Measurements from ENCODE around the gene HDGFL2. TPM values are rescaled to one million over a fixed set of nuclear protein-coding genes. Genes with fewer than 3 reads are reported as not detected.
A peak's percentile ranks its signal among the peaks of the same experiment; 100 is the strongest.
"Not testable (repeated sequence)": the region's sequence is repeated elsewhere in the genome, so short reads cannot be mapped to it uniquely, and the experiment has no call there.

The HDGFL2 gene
- total and polyA plus RNA-seq, 7 experiments from 2014 or later, result 14.0 to 64.6 (median 31.5) TPM

DNA sequence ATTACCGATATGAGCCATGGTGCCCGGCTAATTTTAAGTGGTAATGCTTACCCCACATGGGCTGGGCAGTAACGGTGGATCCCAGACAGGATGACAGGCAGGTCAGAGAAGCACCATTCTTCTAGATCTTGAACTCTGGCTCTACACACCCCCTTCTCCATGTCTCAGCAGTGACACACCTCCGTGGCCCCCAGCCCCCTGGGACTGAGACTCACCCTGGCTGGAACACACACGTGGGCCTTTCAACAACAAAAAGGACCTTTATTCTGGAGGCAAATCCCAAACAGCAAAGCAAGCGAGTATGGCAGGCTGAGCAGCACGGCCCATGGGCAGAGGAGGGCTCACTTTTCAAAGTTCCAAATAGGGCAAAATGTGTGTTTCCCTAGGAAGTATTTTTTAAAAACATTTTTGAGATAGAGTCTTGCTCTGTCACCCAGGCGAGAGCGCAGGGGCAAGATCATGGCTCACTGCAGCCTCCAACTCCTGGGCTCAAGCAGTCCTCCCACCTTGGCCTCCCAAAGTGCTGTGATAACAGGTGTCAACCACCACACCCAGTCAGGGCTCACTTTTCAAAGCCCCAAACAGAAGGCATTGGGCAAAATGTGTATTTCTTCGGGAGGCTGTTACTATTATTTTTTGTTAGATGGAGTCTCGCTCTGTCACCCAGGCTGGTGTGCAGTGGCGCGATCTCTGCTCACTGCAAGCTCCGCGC is 50.4 kb downstream of the HDGFL2 start:
- intact Hi-C loops (cut with micrococcal nuclease), result no loop called here
- Mint-ChIP-seq H3K4me3 (no peak overlapping the region), H3K27ac (no peak overlapping the region), H3K36me3 (no peaks in the 10 kb centered on the region), H3K4me1 (peaks cover 0 to 2% (median 0%) of the 10 kb centered on the region in 7 donors), H3K9me3 (no peaks in the 10 kb centered on the region), H3K27me3 (peaks cover 0 to 5% (median 0%) of the 10 kb centered on the region in 5 donors)
- CTCF ChIA-PET, result no interaction called here
- Histone ChIP-seq H3K9me3 (ENCODE audit: control insufficient read depth in 2 of 3, low read length in 3 of 3) (no peaks in the 10 kb centered on the region), H3K27ac (ENCODE audit: low read depth, low read length) (no peak overlapping the region), H3K27me3 (ENCODE audit: control insufficient read depth in 2 of 2, insufficient read depth in 2 of 2, low read length in 2 of 2) (no peaks in the 10 kb centered on the region), H3K4me1 (ENCODE audit: control insufficient read depth in 2 of 2, insufficient read depth in 2 of 2, low read length in 2 of 2) (no peaks in the 10 kb centered on the region), H3K36me3 (ENCODE audit: control insufficient read depth in 2 of 3, insufficient read depth in 3 of 3, low read length in 3 of 3) (no peaks in the 10 kb centered on the region), H3K4me3 (ENCODE audit: low read length) (no peak overlapping the region)
- DNase-seq (no peak), ATAC-seq (no peak)
- POLR2A ChIA-PET, result no interaction called here

DNA sequence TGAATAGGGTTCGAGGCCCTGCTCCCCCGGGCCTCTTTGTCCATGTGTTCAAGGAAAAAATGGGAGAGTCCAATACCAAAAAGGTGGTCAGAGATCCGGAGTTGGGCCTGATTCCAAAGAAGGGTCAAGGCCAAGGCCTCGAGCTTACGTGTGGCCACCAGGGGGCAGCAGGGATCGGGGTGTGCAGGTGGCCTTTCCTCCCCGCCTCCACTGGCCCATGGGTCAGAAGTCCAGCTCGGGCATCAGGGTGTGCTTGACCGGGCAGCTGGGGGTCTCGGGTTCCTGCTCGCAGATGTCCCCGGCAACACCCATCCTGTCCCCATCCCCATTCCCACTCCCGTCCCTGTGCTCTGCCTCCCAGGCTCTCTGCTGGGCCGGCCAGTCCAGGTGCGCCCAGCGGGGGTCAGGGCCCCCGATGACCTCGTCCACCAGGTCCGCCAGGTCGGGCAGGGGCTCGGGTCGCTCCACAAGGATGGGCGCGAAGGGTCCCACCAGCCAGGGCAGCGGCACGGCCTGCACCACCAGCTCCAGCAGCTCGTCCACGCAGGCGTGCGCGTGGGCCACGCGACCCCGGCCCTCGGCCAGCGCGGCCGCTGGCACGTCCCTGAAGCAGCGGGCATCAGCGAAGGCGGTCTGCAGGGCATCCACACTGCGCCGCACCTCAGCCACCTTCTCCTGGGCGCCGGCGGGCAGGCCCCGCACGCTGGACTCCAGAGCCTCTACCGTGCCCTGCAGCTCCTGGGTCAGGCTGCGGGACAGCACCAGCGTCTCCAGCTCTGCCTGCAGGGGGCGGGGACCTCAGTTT is 51.4 kb downstream of the HDGFL2 start:
- no peaks in the 10 kb centered on the region for H3K9me3 Mint-ChIP-seq
- CTCF ChIA-PET, result interaction anchor here (1.0 kb wide), 1 partner anchor 21 kb away, joined by 3 read pairs; no protein-coding TSS in a partner anchor
- Histone ChIP-seq H3K4me3 (ENCODE audit: low read length) (no peak overlapping the region), H3K27ac (ENCODE audit: low read depth, low read length) (no peak overlapping the region), H3K27me3 (ENCODE audit: control insufficient read depth in 2 of 2, insufficient read depth in 2 of 2, low read length in 2 of 2) (no peaks in the 10 kb centered on the region), H3K36me3 (ENCODE audit: control insufficient read depth in 2 of 3, insufficient read depth in 3 of 3, low read length in 3 of 3) (no peaks in the 10 kb centered on the region), H3K9me3 (ENCODE audit: control insufficient read depth in 2 of 3, low read length in 3 of 3) (no peaks in the 10 kb centered on the region), H3K4me1 (ENCODE audit: control insufficient read depth in 2 of 2, insufficient read depth in 2 of 2, low read length in 2 of 2) (no peaks in the 10 kb centered on the region)
- H3K4me1 Mint-ChIP-seq, result peaks cover 0 to 2% (median 0%) of the 10 kb centered on the region in 7 donors
- H3K27me3 Mint-ChIP-seq, result peaks cover 0 to 5% (median 0%) of the 10 kb centered on the region in 5 donors
- POLR2A ChIA-PET, result interaction anchor here (0.6 kb wide), 1 partner anchor 9 kb away, joined by 3 read pairs; no protein-coding TSS in a partner anchor
- intact Hi-C loops (cut with micrococcal nuclease), result no loop called here
- DNase-seq (peak in 1 of 9 donors; percentile 52), ATAC-seq (peak; percentile 51)
- no peak overlapping the region for H3K27ac Mint-ChIP-seq
- no peak overlapping the region for H3K4me3 Mint-ChIP-seq
- H3K36me3 Mint-ChIP-seq, result no peaks in the 10 kb centered on the region

DNA sequence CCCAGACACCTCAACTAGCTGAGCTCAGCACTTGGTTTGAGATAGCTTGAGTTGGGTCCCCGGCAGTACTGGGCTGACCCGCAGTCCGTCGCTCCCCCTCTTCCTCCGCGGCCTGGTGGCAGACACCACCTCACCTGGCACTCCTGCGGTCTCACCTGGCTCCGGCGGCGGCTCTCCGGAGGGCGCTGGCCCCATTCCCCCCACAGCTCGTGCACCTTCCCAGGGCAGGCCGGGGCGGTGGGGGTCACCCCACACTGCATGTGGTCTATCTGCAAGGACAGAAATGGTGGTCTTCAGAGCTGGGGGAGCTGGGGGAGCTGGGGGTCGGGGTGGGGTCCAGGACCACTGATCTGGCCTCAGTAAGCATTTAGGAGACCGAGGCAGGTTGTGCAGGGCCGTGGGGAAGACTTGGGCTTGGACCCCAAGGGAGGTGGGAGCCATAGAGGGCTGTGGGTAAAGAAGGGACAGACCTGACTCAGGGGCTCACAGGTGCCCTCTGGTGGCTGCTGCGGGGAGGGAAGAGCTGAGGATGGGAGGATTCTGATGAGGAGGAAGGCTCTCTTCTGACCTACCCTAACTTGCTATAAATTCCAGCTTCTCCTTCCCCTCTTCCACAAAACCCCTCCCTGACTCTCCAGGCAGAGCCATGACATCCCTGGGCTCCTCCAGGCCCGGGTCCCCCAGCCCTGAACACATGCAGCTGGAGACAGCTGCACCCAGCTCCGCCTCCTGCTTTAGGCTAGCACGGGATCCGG is 52.9 kb downstream of the HDGFL2 start:
- H3K27ac Mint-ChIP-seq, result no peak overlapping the region
- H3K27ac ChIP-seq (ENCODE audit: low read depth, low read length), result no peak overlapping the region
- no peaks in the 10 kb centered on the region for H3K9me3 Mint-ChIP-seq
- POLR2A ChIA-PET, result no interaction called here
- ATAC-seq, result peak; percentile 77
- H3K4me3 Mint-ChIP-seq, result no peak overlapping the region
- intact Hi-C loops (cut with micrococcal nuclease), result loop anchor here (1.0 kb wide), 2 partner anchors 125 to 258 kb away; partner anchors contain the start of gene SH3GL1 (in 1 of the 2)
- peaks cover 0 to 4% (median 0%) of the 10 kb centered on the region in 5 donors for H3K27me3 Mint-ChIP-seq
- DNase-seq, result peak; percentile 19 to 70 (median 59)
- no peaks in the 10 kb centered on the region for H3K4me1 Mint-ChIP-seq
- no peaks in the 10 kb centered on the region for H3K36me3 ChIP-seq (ENCODE audit: control insufficient read depth in 2 of 3, insufficient read depth in 3 of 3, low read length in 3 of 3)
- no peaks in the 10 kb centered on the region for H3K36me3 Mint-ChIP-seq
- H3K4me3 ChIP-seq (ENCODE audit: low read length), result no peak overlapping the region
- H3K4me1 ChIP-seq (ENCODE audit: control insufficient read depth in 2 of 2, insufficient read depth in 2 of 2, low read length in 2 of 2), result no peaks in the 10 kb centered on the region
- CTCF ChIA-PET, result interaction anchor here (0.5 to 1.3 kb wide), 8 partner anchors 8 to 1422 kb away, joined by 3 to 8 read pairs (median 4); partner anchors contain the start of gene YJU2
- no peaks in the 10 kb centered on the region for H3K27me3 ChIP-seq (ENCODE audit: control insufficient read depth in 2 of 2, insufficient read depth in 2 of 2, low read length in 2 of 2)
- H3K9me3 ChIP-seq (ENCODE audit: control insufficient read depth in 2 of 3, low read length in 3 of 3), result no peaks in the 10 kb centered on the region

DNA sequence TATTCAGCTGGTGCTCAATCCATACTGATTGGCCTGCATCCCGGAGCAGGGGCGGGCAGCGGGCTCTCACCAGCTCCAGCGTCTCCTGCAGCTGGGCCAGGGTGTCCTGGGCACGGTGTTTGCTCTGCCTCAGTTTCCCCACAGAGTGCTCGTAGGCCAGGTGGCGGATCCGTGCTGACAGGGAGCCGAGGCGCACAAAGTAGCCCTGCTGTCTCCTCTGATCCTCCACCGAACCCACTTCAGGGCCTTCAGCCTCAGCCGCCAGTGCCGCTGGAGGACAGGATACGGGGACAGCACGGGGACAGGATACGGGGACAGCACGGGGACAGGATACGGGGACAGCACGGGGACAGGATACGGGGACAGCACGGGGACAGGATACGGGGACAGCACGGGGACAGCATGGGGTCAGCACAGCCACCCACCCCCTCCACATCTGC is 53.5 kb downstream of the HDGFL2 start:
- POLR2A ChIA-PET, result no interaction called here

DNA sequence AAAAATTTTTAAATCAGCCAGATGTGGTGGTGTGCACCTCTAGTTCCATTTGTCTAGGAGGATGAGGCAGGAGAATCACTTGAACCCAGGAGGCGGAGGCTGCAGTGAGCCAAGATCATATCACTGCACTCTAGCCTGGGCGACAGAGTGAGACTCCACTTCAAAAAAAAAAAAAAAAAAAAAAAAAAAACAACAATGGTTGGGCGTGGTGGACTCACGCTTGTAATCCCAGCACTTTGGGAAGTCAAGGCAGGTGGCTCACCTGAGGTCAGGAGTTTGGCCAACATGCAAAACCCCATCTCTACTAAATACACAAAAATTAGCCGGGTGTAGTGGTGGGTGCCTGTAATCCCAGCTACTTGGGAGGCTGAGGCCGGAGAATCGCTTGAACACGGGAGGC is 55.3 kb downstream of the HDGFL2 start:
- ChIA-PET POLR2A (interaction anchor here (0.7 kb wide), 1 partner anchor 22 kb away, joined by 4 read pairs; no protein-coding TSS in a partner anchor), CTCF (interaction anchor here (0.6 to 1.5 kb wide), 2 partner anchors 20 to 101 kb away, joined by 3 read pairs; no protein-coding TSS in a partner anchor)
- not testable (repeated sequence) for H3K27me3 Mint-ChIP-seq

More for the DNA sequence above, 53.5 kb downstream of the HDGFL2 start:
- ATAC-seq (no peak), DNase-seq (no peak)
- CTCF ChIA-PET, result interaction anchor here (0.5 to 1.3 kb wide), 6 partner anchors 9 to 1422 kb away, joined by 3 to 8 read pairs (median 5); partner anchors contain the start of gene YJU2
- Histone ChIP-seq H3K4me1 (ENCODE audit: control insufficient read depth in 2 of 2, insufficient read depth in 2 of 2, low read length in 2 of 2) (no peaks in the 10 kb centered on the region), H3K36me3 (ENCODE audit: control insufficient read depth in 2 of 3, insufficient read depth in 3 of 3, low read length in 3 of 3) (no peaks in the 10 kb centered on the region), H3K4me3 (ENCODE audit: low read length) (no peak overlapping the region), H3K27ac (ENCODE audit: low read depth, low read length) (no peak overlapping the region), H3K9me3 (ENCODE audit: control insufficient read depth in 2 of 3, low read length in 3 of 3) (no peaks in the 10 kb centered on the region), H3K27me3 (ENCODE audit: control insufficient read depth in 2 of 2, insufficient read depth in 2 of 2, low read length in 2 of 2) (no peaks in the 10 kb centered on the region)
- no peaks in the 10 kb centered on the region for H3K36me3 Mint-ChIP-seq
- no peaks in the 10 kb centered on the region for H3K4me1 Mint-ChIP-seq
- H3K27me3 Mint-ChIP-seq, result peaks cover 0 to 7% (median 0%) of the 10 kb centered on the region in 5 donors
- no peak overlapping the region for H3K27ac Mint-ChIP-seq
- no peak overlapping the region for H3K4me3 Mint-ChIP-seq
- intact Hi-C loops (cut with micrococcal nuclease), result loop anchor here (1.0 kb wide), 2 partner anchors 125 to 258 kb away; partner anchors contain the start of gene SH3GL1 (in 1 of the 2)
- H3K9me3 Mint-ChIP-seq, result no peaks in the 10 kb centered on the region

DNA sequence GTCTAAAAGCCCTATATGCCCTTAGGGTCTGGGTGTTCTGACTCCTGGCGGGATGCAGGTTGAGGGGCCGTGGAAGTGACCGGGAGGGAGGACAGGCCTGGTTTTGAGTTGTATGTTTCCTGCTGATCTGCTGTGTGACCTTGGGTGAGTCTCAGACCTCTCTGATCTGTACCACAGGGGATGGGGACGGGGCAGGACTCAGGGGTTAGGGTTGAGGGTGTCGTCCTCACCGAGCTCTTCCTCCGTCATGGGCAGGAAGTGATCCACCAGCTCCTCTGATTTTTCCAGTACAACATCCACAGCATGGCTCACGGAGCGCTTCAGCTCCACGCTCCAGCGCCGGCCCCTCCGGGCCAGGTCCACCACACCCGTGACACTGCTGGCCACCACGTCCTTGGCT is 56.7 kb downstream of the HDGFL2 start:
- no peak overlapping the region for H3K27ac Mint-ChIP-seq

More for the DNA sequence above, 55.3 kb downstream of the HDGFL2 start:
- H3K36me3 Mint-ChIP-seq; H3K36me3 ChIP-seq (ENCODE audit: control insufficient read depth in 2 of 3, insufficient read depth in 3 of 3, low read length in 3 of 3); H3K27ac ChIP-seq (ENCODE audit: low read depth, low read length); H3K4me1 Mint-ChIP-seq; ATAC-seq; intact Hi-C loops (cut with micrococcal nuclease); H3K9me3 ChIP-seq (ENCODE audit: control insufficient read depth in 2 of 3, low read length in 3 of 3); H3K4me3 Mint-ChIP-seq; H3K27ac Mint-ChIP-seq; H3K4me3 ChIP-seq (ENCODE audit: low read length); DNase-seq; H3K27me3 ChIP-seq (ENCODE audit: control insufficient read depth in 2 of 2, insufficient read depth in 2 of 2, low read length in 2 of 2); H3K9me3 Mint-ChIP-seq; H3K4me1 ChIP-seq (ENCODE audit: control insufficient read depth in 2 of 2, insufficient read depth in 2 of 2, low read length in 2 of 2): not testable (repeated sequence)

More for the DNA sequence above, 56.7 kb downstream of the HDGFL2 start:
- ATAC-seq (no peak), DNase-seq (no peak)
- peaks cover 0 to 11% (median 4%) of the 10 kb centered on the region in 5 donors for H3K27me3 Mint-ChIP-seq
- no peaks in the 10 kb centered on the region for H3K9me3 ChIP-seq (ENCODE audit: control insufficient read depth in 2 of 3, low read length in 3 of 3)
- no peaks in the 10 kb centered on the region for H3K27me3 ChIP-seq (ENCODE audit: control insufficient read depth in 2 of 2, insufficient read depth in 2 of 2, low read length in 2 of 2)
- no peaks in the 10 kb centered on the region for H3K4me1 ChIP-seq (ENCODE audit: control insufficient read depth in 2 of 2, insufficient read depth in 2 of 2, low read length in 2 of 2)
- intact Hi-C loops (cut with micrococcal nuclease), result no loop called here
- H3K36me3 Mint-ChIP-seq, result no peaks in the 10 kb centered on the region
- ChIA-PET CTCF (no interaction called here), POLR2A (no interaction called here)
- H3K4me3 ChIP-seq (ENCODE audit: low read length), result no peak overlapping the region
- no peak overlapping the region for H3K4me3 Mint-ChIP-seq
- H3K4me1 Mint-ChIP-seq, result peaks cover 0 to 4% (median 0%) of the 10 kb centered on the region in 7 donors
- no peaks in the 10 kb centered on the region for H3K9me3 Mint-ChIP-seq
- H3K36me3 ChIP-seq (ENCODE audit: control insufficient read depth in 2 of 3, insufficient read depth in 3 of 3, low read length in 3 of 3), result no peaks in the 10 kb centered on the region
- H3K27ac ChIP-seq (ENCODE audit: low read depth, low read length), result no peak overlapping the region

Measured in naive thymus-derived CD4-positive, alpha-beta T cell (primary cell).